ENCODE results near the gene CHRD.

The CHRD gene

DNA sequence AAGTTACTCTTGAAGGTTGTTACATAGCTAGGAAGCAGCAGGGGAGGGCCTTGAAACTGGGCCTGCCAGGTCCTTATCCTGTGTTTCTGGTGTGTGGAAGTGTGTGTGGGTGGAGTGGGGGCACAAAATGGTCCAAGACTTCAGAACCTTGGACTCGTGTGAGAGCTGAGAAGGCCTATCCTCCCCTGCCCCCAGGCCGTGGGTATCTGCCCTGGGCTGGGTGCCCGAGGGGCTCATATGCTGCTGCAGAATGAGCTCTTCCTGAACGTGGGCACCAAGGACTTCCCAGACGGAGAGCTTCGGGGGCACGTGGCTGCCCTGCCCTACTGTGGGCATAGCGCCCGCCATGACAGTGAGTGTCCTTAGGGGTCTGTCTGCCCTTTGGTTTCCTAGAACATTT lies 4.5 kb downstream of the CHRD start:
- no peak for DNase-seq

DNA sequence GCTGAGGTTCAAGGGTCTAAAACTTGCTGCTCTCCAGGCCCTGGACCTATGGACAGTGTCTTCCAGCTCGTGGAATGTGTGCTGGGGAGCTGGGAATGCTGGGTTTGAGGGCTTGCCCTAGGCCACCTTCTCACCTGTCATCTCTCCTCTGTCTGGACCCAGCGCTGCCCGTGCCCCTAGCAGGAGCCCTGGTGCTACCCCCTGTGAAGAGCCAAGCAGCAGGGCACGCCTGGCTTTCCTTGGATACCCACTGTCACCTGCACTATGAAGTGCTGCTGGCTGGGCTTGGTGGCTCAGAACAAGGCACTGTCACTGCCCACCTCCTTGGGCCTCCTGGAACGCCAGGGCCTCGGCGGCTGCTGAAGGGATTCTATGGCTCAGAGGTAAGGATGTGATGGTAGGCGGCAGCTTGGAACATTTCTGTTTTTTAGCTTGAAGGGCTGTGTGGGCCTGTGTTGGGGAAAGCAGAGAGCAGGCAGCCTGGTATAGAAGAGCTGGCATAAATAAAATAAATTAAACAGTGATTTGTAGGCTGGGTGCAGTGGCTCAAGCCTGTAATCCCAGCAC lies 5.1 kb downstream of the CHRD start:
- no peak for DNase-seq

DNA sequence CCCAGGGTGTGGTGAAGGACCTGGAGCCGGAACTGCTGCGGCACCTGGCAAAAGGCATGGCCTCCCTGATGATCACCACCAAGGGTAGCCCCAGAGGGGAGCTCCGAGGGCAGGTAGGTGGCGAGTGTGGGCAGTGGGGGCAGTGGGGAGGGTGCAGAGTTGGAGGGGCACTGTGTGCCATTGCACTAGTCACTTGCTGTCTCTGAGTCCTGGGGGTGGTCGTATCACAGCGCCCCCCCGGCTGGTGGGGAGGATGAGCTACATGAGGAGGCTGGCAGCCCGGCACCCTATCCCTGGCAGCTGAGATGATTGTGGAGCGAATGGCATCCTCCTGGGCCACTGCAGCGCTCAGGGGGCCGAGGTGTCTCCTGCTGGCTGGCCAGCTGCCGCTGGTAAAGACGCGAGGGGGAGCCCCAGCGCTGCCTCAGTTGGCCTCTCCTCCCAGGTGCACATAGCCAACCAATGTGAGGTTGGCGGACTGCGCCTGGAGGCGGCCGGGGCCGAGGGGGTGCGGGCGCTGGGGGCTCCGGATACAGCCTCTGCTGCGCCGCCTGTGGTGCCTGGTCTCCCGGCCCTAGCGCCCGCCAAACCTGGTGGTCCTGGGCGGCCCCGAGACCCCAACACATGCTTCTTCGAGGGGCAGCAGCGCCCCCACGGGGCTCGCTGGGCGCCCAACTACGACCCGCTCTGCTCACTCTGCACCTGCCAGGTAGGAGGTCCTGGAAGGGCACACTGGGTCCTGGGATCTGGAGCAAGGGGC lies 6.4 kb downstream of the CHRD start:
- no peak for DNase-seq

DNA sequence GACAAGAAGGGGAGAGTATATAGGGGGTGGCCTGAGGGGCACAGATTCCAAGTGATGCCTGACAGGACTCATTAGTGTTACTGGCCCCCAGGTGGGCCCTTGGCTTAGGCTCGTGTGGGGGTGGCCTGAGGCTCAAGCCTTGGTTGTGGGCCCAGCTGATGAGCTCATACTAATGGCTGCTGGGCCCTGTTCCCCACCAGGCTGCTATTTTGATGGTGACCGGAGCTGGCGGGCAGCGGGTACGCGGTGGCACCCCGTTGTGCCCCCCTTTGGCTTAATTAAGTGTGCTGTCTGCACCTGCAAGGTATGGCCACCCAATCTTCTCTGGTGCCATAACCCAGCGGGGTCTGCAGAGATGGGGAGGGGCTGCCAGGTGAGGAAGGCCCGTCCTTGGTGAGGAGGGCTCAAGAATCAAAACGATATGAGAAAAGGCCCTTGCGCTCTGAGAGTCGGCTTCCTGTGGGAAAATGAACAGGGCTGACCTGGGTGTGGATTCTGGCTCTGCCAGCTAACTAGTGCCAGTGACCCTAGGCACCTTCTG lies 7.4 kb downstream of the CHRD start:
- no peak for DNase-seq

DNA sequence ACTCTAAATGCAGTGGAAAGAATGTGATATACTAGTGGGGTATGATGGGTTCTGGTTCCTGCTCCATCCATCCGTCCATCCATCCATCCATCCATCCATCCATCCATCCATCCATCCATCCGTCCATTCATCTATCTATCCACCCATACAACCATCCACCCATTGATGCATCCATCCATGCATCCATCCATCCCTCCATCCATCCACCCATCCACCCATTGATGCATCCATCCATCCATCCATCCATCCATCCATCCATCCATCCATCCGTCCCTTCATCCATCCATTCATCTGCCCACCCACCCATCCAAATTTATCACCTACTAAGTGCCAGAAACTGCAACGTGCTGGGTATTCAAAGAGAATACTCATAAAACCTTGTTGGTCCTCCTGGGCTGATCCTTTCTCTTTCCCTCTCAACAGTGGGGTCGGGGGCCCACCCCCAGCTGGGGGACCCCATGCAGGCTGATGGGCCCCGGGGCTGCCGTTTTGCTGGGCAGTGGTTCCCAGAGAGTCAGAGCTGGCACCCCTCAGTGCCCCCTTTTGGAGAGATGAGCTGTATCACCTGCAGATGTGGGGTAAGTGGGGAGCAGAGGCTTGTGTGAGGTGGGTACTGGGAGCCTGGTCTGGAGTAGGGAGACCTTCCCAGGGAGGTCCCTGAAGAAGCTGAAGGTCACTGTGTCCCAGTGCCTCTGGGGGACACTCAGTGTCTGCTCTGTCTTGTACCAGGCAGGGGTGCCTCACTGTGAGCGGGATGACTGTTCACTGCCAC lies 8.5 kb downstream of the CHRD start:
- DNase-seq = no peak

DNA sequence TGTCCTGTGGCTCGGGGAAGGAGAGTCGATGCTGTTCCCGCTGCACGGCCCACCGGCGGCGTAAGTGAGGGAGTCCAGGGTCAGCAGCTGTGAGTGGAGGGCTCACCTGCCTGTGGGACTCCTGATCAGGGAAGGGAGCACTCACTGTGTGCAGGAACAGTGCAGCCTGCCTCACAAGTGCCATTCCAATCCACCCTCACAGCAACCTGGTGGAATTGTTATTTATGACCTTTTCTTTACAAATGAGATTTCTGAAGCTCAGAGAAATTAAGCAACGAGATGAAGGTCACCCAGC lies 9.0 kb downstream of the CHRD start:
- no peak for DNase-seq

DNA sequence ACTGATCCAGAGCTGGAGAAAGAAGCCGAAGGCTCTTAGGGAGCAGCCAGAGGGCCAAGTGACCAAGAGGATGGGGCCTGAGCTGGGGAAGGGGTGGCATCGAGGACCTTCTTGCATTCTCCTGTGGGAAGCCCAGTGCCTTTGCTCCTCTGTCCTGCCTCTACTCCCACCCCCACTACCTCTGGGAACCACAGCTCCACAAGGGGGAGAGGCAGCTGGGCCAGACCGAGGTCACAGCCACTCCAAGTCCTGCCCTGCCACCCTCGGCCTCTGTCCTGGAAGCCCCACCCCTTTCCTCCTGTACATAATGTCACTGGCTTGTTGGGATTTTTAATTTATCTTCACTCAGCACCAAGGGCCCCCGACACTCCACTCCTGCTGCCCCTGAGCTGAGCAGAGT lies 9.5 kb downstream of the CHRD start:
- no peak for DNase-seq

DNA sequence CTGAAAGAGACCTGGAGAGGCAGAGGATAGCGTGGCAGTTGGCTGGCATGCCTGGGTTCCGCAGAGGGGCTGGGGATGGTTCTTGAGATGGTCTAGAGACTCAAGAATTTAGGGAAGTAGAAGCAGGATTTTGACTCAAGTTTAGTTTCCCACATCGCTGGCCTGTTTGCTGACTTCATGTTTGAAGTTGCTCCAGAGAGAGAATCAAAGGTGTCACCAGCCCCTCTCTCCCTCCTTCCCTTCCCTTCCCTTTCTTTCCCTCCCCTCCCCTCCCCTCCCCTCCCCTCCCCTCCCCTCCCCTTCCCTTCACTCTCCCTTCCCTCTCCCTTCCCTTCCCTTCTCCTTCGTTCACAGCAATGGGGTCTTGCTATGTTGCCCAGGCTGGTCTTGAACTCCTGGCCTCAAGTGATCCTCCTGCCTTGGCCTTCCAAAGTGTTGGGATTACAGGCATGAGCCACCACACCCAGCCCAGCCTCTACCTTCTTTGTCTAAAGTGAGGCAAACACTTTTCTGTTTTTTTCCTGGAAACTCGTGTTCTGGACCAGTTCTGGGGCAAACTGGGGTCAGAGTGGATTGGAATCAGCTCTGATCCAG lies 10.2 kb downstream of the CHRD start:
- no peak for DNase-seq

DNA sequence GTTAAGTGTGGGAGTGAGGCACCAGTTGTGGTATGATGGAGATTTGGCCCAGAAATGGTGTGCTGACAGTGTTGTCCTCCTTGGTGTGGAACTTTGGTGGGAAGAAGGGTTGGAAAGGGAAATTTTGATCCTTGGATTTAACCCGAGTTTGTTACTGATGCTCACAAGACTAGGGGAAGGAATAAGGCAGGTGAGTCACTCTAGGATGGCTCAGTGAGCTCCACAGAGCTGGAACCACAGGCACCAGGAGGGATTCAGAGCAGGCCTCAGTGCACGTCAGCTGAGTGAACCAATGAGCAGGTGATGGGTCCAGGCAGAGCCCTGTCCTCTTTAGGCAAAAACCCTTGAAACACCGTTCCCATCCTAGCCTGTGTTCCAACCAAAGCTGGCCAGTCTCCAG lies 11.4 kb downstream of the CHRD start:
- no peak for DNase-seq

DNA sequence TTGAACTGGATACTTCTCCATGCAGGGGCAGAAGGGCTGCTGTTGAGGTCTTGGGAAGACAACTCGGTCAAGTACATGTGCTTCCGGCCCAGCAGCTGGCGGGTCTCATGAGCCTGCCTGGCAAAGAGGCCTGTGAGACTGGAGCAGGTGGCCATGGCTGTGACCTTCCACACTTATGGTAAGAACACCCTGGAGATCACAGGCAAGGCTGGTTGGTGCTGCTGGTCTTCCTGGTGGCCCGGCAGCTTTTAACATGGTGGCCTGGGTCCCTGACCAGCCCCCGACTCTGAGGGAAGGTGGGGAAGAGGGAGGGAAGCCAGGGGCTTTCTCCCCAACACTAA lies 15.4 kb downstream of the CHRD start:
- DNase-seq = no peak

DNA sequence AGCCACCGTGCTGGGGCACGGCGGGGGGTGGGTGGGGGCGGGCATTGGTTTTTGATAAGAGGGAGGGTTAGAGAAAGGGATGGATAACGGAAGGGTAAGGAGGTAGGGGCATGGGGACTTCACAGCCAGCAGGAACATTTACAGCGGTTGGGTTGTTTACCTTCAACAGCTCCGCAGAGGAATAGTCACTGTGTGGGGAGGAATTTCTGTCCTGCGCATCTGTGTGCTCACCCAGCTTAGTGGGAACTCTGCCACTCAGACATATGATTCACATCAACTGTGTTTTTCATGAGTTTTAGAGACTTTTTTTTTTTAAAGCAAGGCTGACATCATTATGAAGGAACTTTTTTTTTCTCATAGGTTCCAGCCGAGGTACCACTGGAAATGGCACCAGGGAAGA lies 19.6 kb downstream of the CHRD start:
- DNase-seq = no peak

DNA sequence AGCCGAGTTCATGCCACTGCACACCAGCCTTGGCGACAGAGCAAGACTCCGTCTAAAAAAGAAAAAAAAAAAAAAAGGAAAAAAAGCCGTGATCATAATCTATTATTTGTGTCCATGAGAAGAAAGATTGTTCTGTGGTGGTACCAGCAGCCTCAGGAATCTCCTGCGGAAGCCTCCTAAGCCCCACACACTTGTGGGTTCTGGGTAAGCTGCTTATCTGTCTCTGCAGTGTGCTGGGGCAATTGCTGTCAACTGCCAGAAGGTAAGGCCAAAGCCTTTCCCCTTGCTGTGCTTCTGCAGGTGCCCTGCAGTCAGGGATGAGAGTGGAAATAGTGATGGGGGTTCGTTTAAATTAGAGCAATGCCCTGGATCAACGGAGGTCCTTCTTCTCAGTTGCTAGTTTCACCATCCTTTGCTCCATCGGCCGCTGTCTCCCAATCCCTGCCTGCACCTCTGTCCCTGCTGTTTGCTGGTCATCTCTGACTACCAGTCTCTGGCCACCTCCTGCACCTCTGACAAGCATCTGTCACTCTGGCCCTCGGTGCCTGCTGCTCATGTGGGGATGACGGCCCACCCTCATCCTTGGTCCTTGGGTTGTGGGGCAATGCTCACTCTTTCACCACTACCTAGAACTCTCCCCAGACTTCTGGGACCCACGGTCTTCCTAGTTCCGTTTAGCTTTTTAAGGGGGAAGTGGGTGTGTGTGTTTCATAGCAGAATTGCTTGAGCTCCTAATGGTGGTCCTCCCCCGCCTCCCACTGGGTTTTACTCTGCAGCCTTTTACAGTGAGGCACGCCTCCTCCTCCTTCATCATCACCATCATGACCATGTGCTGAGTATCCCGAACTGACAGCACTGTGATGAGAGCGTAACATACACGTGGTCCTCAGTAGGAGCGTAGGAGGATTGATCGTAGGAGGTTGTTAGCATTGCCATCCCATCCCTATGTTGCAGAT lies 25.5 kb downstream of the CHRD start:
- no peak for DNase-seq

DNA sequence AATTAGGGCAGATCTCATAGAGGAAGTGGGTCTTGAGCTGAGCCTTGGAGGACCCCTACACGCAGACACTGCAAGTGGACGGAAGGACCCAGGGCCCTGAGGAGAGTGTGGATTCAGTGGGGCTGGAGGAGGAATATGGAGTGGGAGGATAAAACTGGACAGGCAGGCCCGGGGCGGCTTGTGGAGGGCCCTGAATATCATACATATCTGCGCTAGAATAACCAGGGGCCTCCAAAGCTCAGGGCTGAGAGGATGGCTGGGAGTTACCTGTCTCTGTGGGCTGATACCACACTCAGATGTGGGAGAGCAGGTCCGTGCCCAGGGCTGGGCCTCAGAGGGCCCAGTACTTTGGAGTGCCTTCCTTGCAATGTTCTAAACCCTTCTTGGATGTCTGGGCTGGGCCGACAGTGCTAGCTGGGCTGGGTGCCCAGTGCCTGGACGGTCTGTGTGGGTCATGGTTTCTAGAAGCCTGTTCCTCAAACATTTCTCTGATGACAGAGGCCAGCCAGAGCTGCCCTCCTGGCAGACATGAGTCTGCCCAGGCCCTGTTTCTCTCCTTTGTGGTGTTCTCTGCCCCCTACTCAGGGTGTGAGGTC lies 29.6 kb downstream of the CHRD start:
- no peak for DNase-seq

DNA sequence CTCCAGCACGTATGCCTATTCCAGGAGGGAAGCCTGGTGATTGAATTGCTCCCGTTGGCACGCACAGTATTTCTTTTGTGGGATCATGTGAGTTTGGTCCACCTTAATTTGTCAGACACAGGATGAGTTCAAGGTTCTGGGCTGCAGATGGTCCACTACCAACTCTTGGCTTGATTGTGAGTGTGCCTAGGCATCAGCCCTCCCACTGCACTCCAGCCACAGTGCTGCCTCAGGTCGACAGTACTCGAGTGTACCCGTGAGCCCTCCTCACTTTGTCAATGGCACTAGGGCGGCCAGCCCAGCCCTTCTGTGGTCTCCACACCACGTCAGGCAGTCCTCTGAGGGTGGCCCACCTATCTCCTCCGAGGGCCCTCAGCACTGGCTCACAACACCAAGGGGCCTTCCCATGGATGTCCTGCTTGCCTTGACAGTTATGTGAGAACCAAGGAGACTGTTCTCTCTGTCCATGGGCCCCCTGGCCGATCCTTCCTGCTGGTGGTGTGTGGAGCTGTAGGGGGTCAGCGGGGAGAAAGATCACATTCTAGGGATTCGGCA lies 30.2 kb downstream of the CHRD start:
- no peak for DNase-seq

DNA sequence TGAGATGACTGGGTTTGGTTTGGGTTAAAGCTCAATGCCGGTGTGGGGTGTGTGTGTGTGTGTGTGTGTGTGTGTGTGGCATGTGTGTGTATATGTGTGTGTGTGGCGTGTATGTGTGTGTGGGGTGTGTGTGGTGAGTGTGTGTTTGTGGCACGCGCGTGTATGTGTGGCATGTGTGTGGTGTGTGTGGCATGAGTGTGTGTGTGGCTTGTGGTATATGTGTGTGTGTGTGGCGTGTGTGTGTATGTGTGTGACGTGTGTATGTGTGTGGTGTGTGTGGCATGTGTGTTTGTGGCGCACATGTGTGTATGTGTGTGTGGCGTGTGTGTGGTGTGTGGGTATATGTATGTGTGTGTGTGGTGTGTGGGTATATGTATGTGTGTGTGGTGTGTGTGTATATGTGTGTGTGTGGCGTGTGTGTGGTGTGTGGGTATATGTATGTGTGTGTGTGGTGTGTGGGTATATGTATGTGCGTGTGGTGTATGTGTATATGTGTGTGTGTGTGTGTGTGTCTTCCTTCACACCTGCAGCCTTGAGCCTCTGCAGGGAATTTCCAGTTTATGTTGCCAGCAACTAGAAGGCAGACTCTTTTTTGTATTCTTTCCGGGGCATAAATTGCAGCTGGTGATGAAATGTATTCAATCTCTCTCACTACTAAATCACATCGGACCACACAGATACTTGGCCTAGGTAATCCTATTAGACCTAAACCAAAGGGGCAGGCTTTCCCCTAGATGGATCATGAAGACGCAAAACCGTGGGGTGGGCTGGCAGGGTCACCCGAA lies 34.8 kb downstream of the CHRD start:
- no peak for DNase-seq

DNA sequence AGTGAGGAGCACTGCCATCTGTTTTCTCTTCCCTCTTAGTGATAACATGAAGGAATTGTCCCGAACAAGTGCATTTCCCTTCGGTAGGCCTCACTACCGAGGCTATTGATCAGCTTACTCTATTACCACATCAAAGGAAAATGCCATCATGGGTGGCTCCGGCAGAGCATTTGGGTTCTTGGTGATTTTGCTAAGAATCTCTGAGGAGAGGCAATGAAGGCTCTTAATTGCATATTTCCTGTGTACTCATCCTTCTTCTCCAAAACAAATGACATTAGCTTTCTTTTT lies 35.3 kb downstream of the CHRD start:
- DNase-seq = no peak

DNA sequence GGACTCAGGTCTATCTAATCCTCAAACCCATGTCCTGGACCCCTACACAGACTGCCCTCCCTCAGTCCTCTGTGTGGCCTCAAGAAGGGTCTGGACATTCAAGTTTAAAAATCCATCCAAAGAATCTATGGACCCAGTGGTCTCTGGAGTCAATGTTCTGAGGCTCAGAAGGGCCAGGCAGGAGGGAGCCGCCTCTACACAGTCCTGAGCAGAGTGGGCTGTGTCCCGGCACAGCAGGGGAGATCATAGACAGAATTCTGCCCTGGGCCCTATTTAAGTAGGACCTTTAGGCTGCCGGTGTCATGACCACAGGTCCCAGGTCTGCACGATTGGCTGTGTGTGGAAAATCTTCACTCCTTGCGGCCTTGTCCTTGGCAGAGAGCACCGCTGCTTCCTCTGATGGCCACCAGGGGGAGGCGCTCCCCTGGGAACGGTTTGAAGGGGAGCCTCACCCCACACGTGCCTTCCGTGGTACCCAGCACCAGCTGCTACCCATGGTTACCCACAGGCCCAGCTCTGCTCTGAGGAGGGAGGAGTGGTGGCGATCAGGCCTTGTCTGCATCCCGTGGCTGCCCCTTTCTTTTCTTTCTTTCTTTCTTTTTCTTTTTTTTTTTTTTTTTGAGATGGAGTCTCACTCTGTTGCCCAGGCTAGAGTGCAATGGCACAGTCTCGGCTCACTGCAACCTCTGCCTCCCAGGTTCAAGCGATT lies 37.9 kb downstream of the CHRD start:
- DNase-seq = no peak

DNA sequence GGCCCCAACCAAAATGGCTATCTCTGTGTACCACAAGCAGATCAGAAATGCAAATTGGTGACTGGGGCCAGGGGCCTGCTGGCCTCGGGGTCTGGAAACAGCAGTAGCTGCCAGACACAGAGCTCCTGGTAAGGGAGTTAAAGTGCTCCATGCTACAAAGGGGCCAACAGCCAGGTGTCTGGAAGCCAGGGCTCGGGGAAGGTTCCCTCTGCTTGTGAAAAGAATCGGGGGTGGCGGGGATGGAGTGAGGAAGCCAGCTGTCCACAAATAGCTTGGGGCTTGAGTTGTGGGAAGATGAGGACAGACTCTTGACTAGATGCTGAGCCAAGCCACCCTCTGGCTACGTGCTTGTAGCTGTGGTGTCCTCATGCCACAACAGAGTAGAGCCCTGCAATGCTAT lies 39.3 kb downstream of the CHRD start:
- DNase-seq = no peak

DNA sequence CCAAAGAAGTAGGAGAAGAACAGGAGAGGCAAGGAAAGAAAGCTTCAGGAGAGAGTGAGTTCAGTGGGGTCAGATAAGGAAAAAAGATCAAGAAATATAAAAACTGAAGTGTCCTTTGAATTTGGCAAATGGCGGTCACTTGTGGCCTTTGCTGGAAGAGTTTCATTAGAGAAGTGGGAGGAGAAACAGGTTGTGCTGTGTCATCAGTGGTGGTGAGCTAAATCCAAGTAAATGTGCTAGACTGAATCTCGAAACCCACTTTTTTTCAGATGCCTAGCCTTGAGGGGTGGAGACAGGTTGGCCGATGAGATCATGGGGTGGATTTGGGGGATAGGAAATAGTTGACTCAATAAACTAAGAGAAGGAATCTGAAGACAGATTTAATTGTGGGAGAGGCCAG lies 43.7 kb downstream of the CHRD start:
- DNase-seq = no peak

DNA sequence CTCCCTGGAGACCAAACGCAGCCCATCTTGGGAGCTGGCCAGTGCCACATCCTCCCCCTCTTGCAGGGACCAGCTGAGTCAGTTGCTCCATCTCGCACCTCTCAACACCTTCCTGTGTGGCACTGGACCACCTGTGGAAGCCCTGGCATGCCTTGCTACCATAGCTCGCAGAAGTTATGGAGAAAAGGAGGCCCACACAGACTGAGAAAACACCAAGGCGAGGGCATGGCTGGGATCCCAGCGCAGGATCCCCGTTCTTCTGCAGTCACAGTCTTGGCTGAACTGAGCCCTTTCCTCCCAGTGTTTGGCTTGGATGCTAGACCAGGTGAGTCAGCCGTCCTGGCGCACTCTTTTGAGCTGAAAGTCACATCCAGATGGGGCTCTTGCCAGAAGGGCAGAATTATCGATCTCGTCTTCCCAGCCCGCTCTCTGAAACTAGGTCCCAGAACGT lies 46.9 kb downstream of the CHRD start:
- no peak for DNase-seq
